ENCODE data around the gene ZNF2. TPM values are rescaled to one million over a fixed set of nuclear protein-coding genes. Genes with fewer than 3 reads are reported as not detected.
"Not testable (repeated sequence)": the region's sequence is repeated elsewhere in the genome, so short reads cannot be mapped to it uniquely, and the experiment has no call there.

ZNF2 gene
- total RNA-seq, 1 donor from 2014 or later: 7.0 TPM

DNA sequence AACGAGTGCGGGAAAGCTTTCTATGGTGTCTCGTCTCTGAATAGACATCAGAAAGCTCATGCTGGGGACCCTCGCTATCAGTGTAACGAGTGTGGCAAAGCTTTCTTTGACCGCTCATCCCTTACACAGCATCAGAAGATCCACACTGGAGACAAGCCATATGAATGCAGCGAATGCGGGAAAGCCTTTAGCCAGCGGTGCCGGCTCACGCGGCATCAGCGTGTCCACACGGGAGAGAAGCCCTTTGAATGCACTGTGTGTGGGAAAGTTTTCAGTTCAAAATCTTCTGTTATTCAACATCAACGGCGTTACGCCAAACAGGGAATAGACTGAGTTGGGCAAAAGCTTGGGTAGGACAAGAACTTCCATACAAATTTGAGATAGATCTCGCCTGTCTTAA lies 16.2 kb downstream of the ZNF2 start:
- no peak overlapping the region for H3K27ac Mint-ChIP-seq (ENCODE audit: unreplicated experiment)
- no peaks in the 10 kb centered on the region for H3K27me3 Mint-ChIP-seq (ENCODE audit: low read depth)
- H3K9me3 Mint-ChIP-seq: peaks cover 3% of the 10 kb centered on the region
- no peak overlapping the region for H3K4me3 Mint-ChIP-seq
- H3K4me1 Mint-ChIP-seq: no peaks in the 10 kb centered on the region
- TF ChIP-seq, protein P1, sequence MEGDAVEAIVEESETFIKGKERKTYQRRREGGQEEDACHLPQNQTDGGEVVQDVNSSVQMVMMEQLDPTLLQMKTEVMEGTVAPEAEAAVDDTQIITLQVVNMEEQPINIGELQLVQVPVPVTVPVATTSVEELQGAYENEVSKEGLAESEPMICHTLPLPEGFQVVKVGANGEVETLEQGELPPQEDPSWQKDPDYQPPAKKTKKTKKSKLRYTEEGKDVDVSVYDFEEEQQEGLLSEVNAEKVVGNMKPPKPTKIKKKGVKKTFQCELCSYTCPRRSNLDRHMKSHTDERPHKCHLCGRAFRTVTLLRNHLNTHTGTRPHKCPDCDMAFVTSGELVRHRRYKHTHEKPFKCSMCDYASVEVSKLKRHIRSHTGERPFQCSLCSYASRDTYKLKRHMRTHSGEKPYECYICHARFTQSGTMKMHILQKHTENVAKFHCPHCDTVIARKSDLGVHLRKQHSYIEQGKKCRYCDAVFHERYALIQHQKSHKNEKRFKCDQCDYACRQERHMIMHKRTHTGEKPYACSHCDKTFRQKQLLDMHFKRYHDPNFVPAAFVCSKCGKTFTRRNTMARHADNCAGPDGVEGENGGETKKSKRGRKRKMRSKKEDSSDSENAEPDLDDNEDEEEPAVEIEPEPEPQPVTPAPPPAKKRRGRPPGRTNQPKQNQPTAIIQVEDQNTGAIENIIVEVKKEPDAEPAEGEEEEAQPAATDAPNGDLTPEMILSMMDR (conservative IDR thresholded peaks at IDR 0.05): no peak
- DNase-seq (ENCODE audit: low read depth, low spot score): no peak
- H3K36me3 Mint-ChIP-seq (ENCODE audit: low read depth): peaks cover 31% of the 10 kb centered on the region

- TF ChIP-seq, protein P1 (conservative IDR thresholded peaks at IDR 0.05): no peak
- peaks cover 3% of the 10 kb centered on the region for H3K9me3 Mint-ChIP-seq
- H3K4me3 Mint-ChIP-seq: no peak overlapping the region
- peaks cover 11% of the 10 kb centered on the region for H3K27me3 Mint-ChIP-seq (ENCODE audit: low read depth)
- H3K27ac Mint-ChIP-seq (ENCODE audit: unreplicated experiment): peak overlapping the region; percentile 48
- DNase-seq (ENCODE audit: low read depth, low spot score): no peak
- H3K36me3 Mint-ChIP-seq (ENCODE audit: low read depth): peaks cover 23% of the 10 kb centered on the region
- no peaks in the 10 kb centered on the region for H3K4me1 Mint-ChIP-seq
These were observed 19.6 kb downstream of the ZNF2 start for GRCh38 chr2:95185197-95185596.

GRCh38 chr2:95185973-95186372 lies 20.4 kb downstream of the ZNF2 start:
- Mint-ChIP-seq H3K4me1 (no peaks in the 10 kb centered on the region), H3K27me3 (ENCODE audit: low read depth) (peaks cover 19% of the 10 kb centered on the region), H3K9me3 (no peaks in the 10 kb centered on the region), H3K27ac (ENCODE audit: unreplicated experiment) (no peak overlapping the region), H3K4me3 (no peak overlapping the region), H3K36me3 (ENCODE audit: low read depth) (peaks cover 18% of the 10 kb centered on the region)
- TF ChIP-seq, protein P1 (conservative IDR thresholded peaks at IDR 0.05): no peak
- DNase-seq (ENCODE audit: low read depth, low spot score): no peak

GRCh38 chr2:95192956-95193355 lies 27.3 kb downstream of the ZNF2 start:
- not testable (repeated sequence) for H3K4me3 Mint-ChIP-seq; H3K4me1 Mint-ChIP-seq; H3K27ac Mint-ChIP-seq (ENCODE audit: unreplicated experiment); H3K36me3 Mint-ChIP-seq (ENCODE audit: low read depth); H3K9me3 Mint-ChIP-seq
- H3K27me3 Mint-ChIP-seq (ENCODE audit: low read depth): peaks cover 47% of the 10 kb centered on the region
- peak; percentile 68 for DNase-seq (ENCODE audit: low read depth, low spot score)
- TF ChIP-seq, protein P1 (conservative IDR thresholded peaks at IDR 0.05): peak; percentile 70

DNA sequence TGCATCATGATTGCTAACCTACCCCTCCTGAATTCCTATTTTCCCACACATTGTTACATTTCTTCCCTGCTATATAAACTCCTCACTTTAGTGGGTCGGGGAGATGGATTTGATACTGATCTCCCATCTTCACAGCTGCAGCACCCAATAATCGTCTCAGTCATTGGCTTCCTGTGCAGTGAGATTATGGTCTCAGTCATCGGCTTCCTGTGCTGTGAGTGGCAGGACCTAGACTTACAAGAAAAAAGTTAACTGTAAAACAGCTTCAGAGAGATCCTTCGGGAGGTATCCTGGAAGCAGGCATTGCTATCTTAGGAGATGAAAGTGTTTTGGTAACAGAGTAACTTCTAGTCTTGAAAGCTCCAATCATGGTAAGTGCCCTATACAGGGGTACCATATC lies 38.3 kb downstream of the ZNF2 start:
- H3K4me3 Mint-ChIP-seq: no peak overlapping the region
- H3K27me3 Mint-ChIP-seq (ENCODE audit: low read depth): peaks cover 15% of the 10 kb centered on the region
- peaks cover 6% of the 10 kb centered on the region for H3K9me3 Mint-ChIP-seq
- peaks cover 22% of the 10 kb centered on the region for H3K4me1 Mint-ChIP-seq
- DNase-seq (ENCODE audit: low read depth, low spot score): no peak
- no peak overlapping the region for H3K27ac Mint-ChIP-seq (ENCODE audit: unreplicated experiment)
- TF ChIP-seq, protein P1 (conservative IDR thresholded peaks at IDR 0.05): no peak
- peaks cover 19% of the 10 kb centered on the region for H3K36me3 Mint-ChIP-seq (ENCODE audit: low read depth)

DNA sequence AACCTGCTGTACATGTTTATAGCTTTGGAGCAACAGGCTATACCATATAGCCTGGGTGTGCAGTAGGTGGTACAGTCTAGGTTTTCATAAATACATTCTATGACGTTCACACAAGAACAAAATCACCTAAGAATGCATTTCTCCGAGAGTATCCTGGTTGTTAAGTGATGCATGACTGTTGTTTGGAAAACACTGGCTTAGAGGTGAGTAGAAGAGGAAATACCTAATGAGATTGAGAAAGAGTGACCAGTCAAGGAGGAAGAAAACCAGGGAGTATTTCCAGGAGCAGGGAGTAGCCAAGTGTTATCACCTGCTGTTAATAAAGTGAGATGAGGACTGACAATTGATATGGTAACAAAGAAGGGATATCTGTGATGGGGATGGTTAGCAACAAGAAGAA lies 38.8 kb downstream of the ZNF2 start:
- Mint-ChIP-seq H3K9me3 (peaks cover 11% of the 10 kb centered on the region), H3K4me1 (peaks cover 27% of the 10 kb centered on the region), H3K36me3 (ENCODE audit: low read depth) (peaks cover 23% of the 10 kb centered on the region), H3K27me3 (ENCODE audit: low read depth) (peaks cover 12% of the 10 kb centered on the region), H3K4me3 (peak overlapping the region; percentile 16), H3K27ac (ENCODE audit: unreplicated experiment) (no peak overlapping the region)
- DNase-seq (ENCODE audit: low read depth, low spot score): no peak
- TF ChIP-seq, protein P1 (conservative IDR thresholded peaks at IDR 0.05): no peak
